Right atrium auricular region (tissue), 2 donors: Measurements from ENCODE around the gene NUP88. TPM values are rescaled to one million over a fixed set of nuclear protein-coding genes. Genes with fewer than 3 reads are reported as not detected.

Experiments used
- DNase-seq: peaks from one replicate; pipeline ENCODE4 v3.0.0-alpha.2; 2019; ENCODE audit warnings: low spot score
- H3K27ac ChIP-seq, 2 donors: fragments of 200-600 bp; sonication (generic); 1 replicate in 1 of 2; 2 replicates in 1 of 2; pipeline ENCODE4 v1.5.1; 2016 to 2019
- H3K27me3 ChIP-seq, 2 donors: fragments of 200-600 bp; sonication (generic); one replicate each; pipeline versions ENCODE4 v1.5.1 to v1.6.0; 2017 to 2019
- H3K36me3 ChIP-seq: fragments of 200-600 bp; sonication (generic); one replicate; pipeline ENCODE4 v1.5.1; 2016
- H3K4me1 ChIP-seq, 2 donors: fragments of 200-600 bp; sonication (generic); one replicate each; pipeline versions ENCODE4 v1.5.1 to v1.6.0; 2017 to 2019
- H3K4me3 ChIP-seq, 2 donors: fragments of 200-600 bp; sonication (generic); 1 replicate in 1 of 2; 2 replicates in 1 of 2; pipeline ENCODE4 v1.5.1; 2017 to 2019; ENCODE audit warnings: mild to moderate bottlenecking in 1 of 2, moderate library complexity in 1 of 2
- H3K9me3 ChIP-seq, 2 donors: fragments of 200-600 bp; sonication (generic); one replicate each; pipeline ENCODE4 v1.5.1; 2019
- CTCF ChIP-seq, 2 donors: fragments of 200-600 bp; sonication (generic); IDR thresholded peaks; one replicate each; pipeline ENCODE4 v1.5.1; 2019; ENCODE audit warnings: antibody characterized with exemption in 2 of 2
- total RNA-seq, 2 donors: library from RNA; depleted of rRNA; stranded (reverse); fragments of >200 nt; gene quantifications; one replicate each; pipeline ENCODE4 v1.1.0, GENCODE V29; 2016

NUP88 gene
- total RNA-seq, 2 donors from 2014 or later, result 21.7 to 48.2 TPM

DNA sequence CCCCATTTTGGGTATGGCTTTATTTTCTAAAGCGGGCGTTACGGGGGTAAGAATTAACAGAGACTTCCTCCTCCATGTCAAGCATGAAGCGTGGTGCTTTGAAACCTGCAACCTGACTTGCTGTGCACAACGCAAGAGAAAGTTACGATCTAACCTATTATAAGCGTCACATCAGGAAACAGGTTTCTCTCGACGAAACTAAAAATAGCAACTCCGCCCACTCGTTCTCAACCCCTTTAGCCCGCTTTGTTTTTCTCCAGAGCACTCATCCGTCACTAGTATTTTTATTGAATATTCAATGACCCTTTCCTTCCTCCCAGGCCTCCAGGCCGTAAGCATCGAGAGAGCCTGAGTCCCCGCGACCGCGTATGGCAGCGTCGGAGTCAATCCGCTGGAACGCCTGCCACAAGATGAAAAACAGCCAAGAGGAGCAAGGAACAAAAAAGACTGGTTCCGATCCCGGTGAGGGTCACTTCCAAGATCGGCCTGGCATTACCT lies 555 bp downstream of the NUP88 start:
- no peaks in the 10 kb centered on the region for H3K9me3 ChIP-seq
- H3K4me3 ChIP-seq, result peak overlapping the region; percentile 76 to 92
- peaks cover 0 to 36% of the 10 kb centered on the region in 2 donors for H3K4me1 ChIP-seq
- peaks cover 34% of the 10 kb centered on the region for H3K36me3 ChIP-seq
- no peak for DNase-seq
- TF ChIP-seq CTCF (IDR thresholded peaks at IDR 0.05), result no peak
- H3K27me3 ChIP-seq, result no peaks in the 10 kb centered on the region
- peak overlapping the region; percentile 84 to 90 for H3K27ac ChIP-seq

GRCh38 chr17:5416901-5417300 lies 2.6 kb downstream of the NUP88 start:
- Histone ChIP-seq H3K4me1 (peaks cover 0 to 36% of the 10 kb centered on the region in 2 donors), H3K36me3 (peaks cover 32% of the 10 kb centered on the region), H3K27ac (no peak overlapping the region), H3K27me3 (no peaks in the 10 kb centered on the region), H3K4me3 (no peak overlapping the region), H3K9me3 (no peaks in the 10 kb centered on the region)
- no peak for TF ChIP-seq CTCF (IDR thresholded peaks at IDR 0.05)
- DNase-seq, result no peak

DNA sequence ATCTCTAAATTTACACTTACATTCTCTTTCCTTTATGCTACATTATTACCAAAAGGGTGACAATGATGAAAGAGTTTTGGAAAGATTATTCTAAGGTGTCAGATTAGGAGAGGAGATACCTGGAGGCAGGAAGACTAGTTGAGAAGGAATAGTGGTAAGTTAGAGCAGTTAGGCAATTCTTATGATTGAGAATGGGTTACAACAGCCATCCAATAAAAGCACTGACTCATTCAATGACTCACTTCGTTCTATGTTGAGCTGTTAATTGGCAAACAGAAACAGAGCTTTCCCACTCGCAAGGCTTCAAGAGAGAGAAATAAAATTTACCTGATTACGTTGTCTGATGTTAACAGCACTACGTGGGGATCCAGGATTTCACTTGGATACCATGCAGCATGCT lies 5.8 kb downstream of the NUP88 start:
- Histone ChIP-seq H3K27ac (no peak overlapping the region), H3K36me3 (peaks cover 52% of the 10 kb centered on the region), H3K27me3 (no peaks in the 10 kb centered on the region), H3K4me3 (no peak overlapping the region), H3K4me1 (peaks cover 0 to 21% of the 10 kb centered on the region in 2 donors), H3K9me3 (no peaks in the 10 kb centered on the region)
- no peak for DNase-seq
- no peak for TF ChIP-seq CTCF (IDR thresholded peaks at IDR 0.05)

DNA sequence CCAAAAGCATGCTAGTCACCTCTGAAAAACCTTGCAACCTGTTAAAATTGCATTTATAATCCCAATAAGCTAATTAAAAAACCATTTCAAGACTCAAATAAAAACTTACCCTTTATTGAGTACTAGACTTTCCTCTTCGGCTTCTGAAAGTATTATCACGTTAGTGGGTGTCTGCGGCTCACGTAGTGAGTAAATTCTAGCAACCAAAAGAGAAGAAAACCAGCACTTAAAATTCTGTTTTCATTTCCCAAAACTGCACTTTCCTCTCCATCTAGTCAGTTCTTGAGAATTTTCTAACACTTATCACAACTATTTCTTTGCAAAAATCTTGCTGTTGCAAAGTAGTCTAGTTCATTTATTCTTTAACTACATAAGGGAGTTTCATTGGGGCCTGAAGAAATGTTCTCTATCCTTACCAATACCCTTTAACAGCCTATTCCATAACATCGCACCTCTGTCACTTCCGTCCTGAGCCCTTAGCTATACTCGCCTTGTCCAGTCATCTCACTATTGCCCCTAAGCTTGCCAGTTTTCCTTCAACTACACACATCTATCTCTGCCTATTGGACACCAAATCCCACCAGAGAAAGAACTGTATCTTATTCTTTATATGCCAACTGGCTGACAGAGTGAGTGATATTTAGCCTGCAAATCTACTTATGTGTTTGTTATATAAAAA lies 8.7 kb downstream of the NUP88 start:
- no peak overlapping the region for H3K4me3 ChIP-seq
- no peak for DNase-seq
- no peak overlapping the region for H3K27ac ChIP-seq
- TF ChIP-seq CTCF (IDR thresholded peaks at IDR 0.05), result no peak
- no peaks in the 10 kb centered on the region for H3K27me3 ChIP-seq
- H3K36me3 ChIP-seq, result peaks cover 81% of the 10 kb centered on the region
- H3K4me1 ChIP-seq, result no peaks in the 10 kb centered on the region
- no peaks in the 10 kb centered on the region for H3K9me3 ChIP-seq

DNA sequence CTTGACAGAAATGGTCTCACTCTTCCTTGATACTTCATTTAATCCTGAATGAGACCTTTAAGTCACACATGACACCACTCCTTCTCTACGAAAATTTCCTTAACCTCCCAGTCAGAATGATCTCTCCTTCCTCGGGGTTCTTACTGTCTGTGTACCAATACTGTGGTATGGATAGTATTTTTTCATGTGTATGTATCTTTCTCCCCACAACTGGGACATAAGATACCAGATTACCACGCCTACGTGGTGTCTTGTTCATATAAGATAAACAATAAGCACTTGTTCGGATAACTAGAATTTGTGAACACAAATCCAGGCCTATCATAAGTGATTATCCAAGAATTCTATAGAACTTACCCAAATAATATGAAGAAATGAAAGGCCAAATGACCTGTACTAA lies 11.3 kb downstream of the NUP88 start:
- TF ChIP-seq CTCF (IDR thresholded peaks at IDR 0.05), result no peak
- no peak for DNase-seq
- Histone ChIP-seq H3K27ac (no peak overlapping the region), H3K4me1 (no peaks in the 10 kb centered on the region), H3K36me3 (peaks cover 89% of the 10 kb centered on the region), H3K9me3 (no peaks in the 10 kb centered on the region), H3K4me3 (no peak overlapping the region), H3K27me3 (no peaks in the 10 kb centered on the region)

GRCh38 chr17:5405400-5405799 lies 14.1 kb downstream of the NUP88 start:
- Histone ChIP-seq H3K4me3 (no peak overlapping the region), H3K4me1 (no peaks in the 10 kb centered on the region), H3K27me3 (no peaks in the 10 kb centered on the region), H3K27ac (no peak overlapping the region), H3K9me3 (no peaks in the 10 kb centered on the region), H3K36me3 (peaks cover 79% of the 10 kb centered on the region)
- DNase-seq, result no peak
- TF ChIP-seq CTCF (IDR thresholded peaks at IDR 0.05), result no peak
